ENCODE measurements around the gene DBNDD2. TPM values are rescaled to one million over a fixed set of nuclear protein-coding genes. Genes with fewer than 3 reads are reported as not detected.
A peak's percentile ranks its signal among the peaks of the same experiment; 100 is the strongest.

The DBNDD2 gene
- total RNA-seq, 1 donor from 2014 or later, result 362 TPM

- Histone ChIP-seq H3K9me3 (replicated peaks) (peaks cover 6% of the 10 kb centered on the region), H3K27ac (replicated peaks) (peak overlapping the region; percentile 100), H3K4me3 (peak overlapping the region; percentile 98), H3K4me1 (peaks cover 55% of the 10 kb centered on the region), H3K27me3 (ENCODE audit: low read depth) (no peaks in the 10 kb centered on the region), H3K36me3 (peaks cover 27% of the 10 kb centered on the region)
- TF ChIP-seq CTCF (IDR thresholded peaks at IDR 0.05; ENCODE audit: borderline replicate concordance), result no peak
- peak; percentile 60 for DNase-seq
- intact Hi-C loops (cut with micrococcal nuclease), result no loop called here
Measured at GRCh38 chr20:45405571-45406259, 2.4 kb upstream of the DBNDD2 start.

DNA sequence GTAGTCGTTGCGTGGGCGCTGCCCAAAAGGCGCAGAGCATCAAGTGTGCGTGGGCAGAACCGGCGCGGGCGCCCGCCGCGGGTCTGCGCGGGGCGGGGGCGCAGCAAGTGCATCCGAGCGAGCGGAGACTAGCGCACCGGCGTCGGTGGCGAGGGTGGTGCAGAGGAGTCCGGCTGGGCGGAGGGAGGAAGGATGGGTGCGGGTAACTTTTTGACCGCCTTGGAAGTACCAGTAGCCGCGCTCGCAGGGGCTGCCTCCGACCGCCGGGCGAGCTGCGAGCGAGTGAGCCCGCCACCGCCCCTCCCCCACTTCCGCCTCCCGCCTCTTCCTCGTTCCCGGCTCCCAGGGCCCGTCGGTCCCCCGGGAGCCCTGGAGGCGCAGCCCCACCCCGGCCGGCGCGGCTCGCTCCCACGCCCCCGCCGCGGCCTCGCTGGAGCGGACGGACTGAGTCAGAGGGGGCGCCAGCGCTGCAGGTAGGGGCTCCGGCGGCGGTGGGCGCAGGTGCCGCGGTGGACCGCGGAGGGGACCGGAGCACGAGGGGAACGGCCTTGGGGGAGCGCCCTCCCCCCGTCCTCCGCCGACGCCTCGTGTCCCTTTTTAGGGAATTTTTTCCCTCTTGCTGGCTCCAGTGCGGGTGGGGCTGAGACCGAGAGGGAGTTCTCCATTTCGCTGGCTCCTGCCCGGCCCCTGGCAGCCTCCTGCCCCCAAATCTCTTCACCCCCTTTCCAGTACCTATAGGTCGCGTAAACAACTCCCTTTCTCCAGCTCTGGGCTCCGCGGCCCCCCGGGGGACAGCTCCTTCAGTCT is 1.6 kb upstream of the DBNDD2 start:
- H3K27me3 ChIP-seq (ENCODE audit: low read depth), result no peaks in the 10 kb centered on the region
- peak; percentile 25 for TF ChIP-seq CTCF (IDR thresholded peaks at IDR 0.05; ENCODE audit: borderline replicate concordance)
- peak overlapping the region; percentile 100 for H3K27ac ChIP-seq (replicated peaks)
- peaks cover 32% of the 10 kb centered on the region for H3K36me3 ChIP-seq
- H3K4me1 ChIP-seq, result peaks cover 63% of the 10 kb centered on the region
- no peaks in the 10 kb centered on the region for H3K9me3 ChIP-seq (replicated peaks)
- peak; percentile 87 for DNase-seq
- intact Hi-C loops (cut with micrococcal nuclease), result no loop called here
- peak overlapping the region; percentile 98 for H3K4me3 ChIP-seq

DNA sequence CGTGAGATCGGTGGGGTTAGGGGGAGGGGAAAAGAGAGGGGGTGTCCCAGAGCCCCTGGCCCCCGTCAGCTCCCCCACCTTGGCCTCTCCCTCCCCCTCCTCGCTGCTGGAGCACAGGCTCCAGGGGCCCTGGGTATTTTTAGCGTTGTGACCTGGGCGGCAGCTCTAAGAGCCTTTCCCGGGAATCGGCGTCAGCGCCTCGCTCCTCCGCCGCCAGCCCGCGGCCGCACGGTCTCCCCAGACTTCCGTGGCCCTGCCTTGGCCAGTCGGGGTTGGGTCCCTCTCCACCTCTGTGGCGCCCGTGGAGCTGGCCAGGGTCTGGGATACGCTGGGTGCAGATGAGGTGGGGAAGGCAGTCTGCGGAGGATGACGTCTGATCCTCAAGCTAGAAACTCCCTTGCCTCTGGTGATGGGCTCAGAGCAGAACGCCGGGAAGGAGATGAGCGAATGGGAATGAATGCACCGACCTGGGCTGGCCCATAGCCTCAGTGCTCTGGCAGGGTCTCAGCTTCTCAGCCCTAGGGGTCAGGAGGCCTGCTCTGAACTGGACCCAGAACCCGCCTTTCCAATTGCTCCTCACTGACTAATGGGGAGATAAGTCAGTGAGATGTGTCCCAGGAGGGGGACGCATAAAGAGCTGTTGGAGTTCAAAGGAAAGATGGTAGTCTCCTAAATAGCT is 883 bp upstream of the DBNDD2 start:
- H3K4me1 ChIP-seq, result peaks cover 68% of the 10 kb centered on the region

DNA sequence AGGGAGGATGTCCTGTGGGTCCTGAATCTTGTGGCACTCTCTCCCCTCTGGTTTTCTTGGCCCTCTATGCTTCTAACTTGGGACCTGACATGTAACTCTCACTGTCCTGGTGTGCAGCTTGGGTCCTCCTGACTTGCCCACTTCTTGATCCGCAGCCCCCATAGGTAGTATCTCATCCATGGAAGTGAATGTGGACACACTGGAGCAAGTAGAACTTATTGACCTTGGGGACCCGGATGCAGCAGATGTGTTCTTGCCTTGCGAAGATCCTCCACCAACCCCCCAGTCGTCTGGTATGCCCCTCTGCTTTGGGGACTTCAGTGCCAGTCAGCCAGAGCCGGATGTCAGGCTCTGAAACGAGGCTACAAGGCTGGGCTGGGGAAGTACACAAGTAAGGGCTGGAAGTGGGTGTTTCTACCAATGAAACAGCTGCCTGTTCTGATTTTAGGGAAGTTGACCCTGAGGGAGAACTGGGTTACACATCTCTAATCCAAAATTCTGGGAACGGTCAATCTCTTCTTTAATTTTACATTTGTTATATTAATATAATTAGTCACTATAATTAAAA is 641 bp downstream of the DBNDD2 start:
- Histone ChIP-seq H3K4me3 (peak overlapping the region; percentile 98), H3K27me3 (ENCODE audit: low read depth) (no peaks in the 10 kb centered on the region), H3K4me1 (peaks cover 68% of the 10 kb centered on the region), H3K36me3 (peaks cover 35% of the 10 kb centered on the region), H3K9me3 (replicated peaks) (no peaks in the 10 kb centered on the region), H3K27ac (replicated peaks) (peak overlapping the region; percentile 100)
- DNase-seq, result no peak
- TF ChIP-seq CTCF (IDR thresholded peaks at IDR 0.05; ENCODE audit: borderline replicate concordance), result no peak
- intact Hi-C loops (cut with micrococcal nuclease), result no loop called here

More for the DNA sequence above, 883 bp upstream of the DBNDD2 start:
- DNase-seq, result peak; percentile 65
- no peak for TF ChIP-seq CTCF (IDR thresholded peaks at IDR 0.05; ENCODE audit: borderline replicate concordance)
- peak overlapping the region; percentile 100 for H3K27ac ChIP-seq (replicated peaks)
- intact Hi-C loops (cut with micrococcal nuclease), result no loop called here
- peak overlapping the region; percentile 98 for H3K4me3 ChIP-seq
- peaks cover 35% of the 10 kb centered on the region for H3K36me3 ChIP-seq
- no peaks in the 10 kb centered on the region for H3K9me3 ChIP-seq (replicated peaks)
- no peaks in the 10 kb centered on the region for H3K27me3 ChIP-seq (ENCODE audit: low read depth)

Measured in left ventricle myocardium inferior (tissue), 1 donor.